Stimulated activated CD8-positive, alpha-beta memory T cell treated with anti-CD3 and anti-CD28 coated beads, Interleukin-2, amount 100 ng/mL, for 1 hour (primary cell): ENCODE measurements around the gene KCNMA1.

Source experiments
- DNase-seq, 2 donors: peaks; one replicate each; pipeline ENCODE4 v3.0.0-alpha.2; 2020; ENCODE audit warnings: low read depth in 2 of 2

The KCNMA1 gene

GRCh38 chr10:77214799-77215198, 422.8 kb downstream of the KCNMA1 start:
- DNase-seq, result no peak

DNA sequence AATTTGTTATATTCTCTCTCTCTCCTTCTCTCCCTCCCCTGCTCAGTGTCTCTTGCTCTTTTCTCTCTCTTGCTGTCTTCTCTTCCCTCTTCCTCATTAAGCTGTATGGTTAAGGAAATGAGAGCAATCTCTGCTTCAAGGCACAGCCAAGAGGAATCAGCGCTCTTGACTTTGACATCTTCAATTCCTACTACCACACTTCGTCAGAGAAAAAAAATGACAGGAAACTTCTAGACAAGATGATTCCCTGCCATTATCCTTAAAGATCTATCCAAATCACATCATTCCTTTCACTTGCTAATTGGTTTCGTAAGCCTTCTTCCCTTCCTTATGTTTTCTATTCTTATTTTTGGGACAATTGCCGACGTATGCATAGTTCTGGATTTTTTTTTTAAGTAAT, 425.0 kb downstream of the KCNMA1 start:
- DNase-seq, result no peak

DNA sequence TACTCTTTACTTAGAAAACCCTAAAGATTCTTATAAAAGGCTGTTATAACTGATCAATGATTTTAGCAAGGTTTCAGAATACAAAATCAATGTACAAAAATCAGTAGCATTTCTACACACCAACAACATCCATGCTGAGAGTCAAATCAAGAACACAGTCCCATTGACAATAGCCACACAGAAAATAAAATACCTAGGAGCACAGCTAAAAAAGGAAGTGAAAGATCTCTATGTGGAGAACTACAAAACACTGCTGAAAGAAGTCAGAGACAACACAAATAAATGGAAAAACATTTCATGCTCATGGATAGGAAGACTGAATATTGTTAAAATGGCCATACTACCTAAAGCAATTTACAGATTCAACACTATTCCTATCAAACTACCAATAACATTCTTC, 427.0 kb downstream of the KCNMA1 start:
- DNase-seq, result no peak

GRCh38 chr10:77208684-77209256, 428.8 kb downstream of the KCNMA1 start:
- DNase-seq, result no peak

GRCh38 chr10:77207828-77208185, 429.8 kb downstream of the KCNMA1 start:
- no peak for DNase-seq

DNA sequence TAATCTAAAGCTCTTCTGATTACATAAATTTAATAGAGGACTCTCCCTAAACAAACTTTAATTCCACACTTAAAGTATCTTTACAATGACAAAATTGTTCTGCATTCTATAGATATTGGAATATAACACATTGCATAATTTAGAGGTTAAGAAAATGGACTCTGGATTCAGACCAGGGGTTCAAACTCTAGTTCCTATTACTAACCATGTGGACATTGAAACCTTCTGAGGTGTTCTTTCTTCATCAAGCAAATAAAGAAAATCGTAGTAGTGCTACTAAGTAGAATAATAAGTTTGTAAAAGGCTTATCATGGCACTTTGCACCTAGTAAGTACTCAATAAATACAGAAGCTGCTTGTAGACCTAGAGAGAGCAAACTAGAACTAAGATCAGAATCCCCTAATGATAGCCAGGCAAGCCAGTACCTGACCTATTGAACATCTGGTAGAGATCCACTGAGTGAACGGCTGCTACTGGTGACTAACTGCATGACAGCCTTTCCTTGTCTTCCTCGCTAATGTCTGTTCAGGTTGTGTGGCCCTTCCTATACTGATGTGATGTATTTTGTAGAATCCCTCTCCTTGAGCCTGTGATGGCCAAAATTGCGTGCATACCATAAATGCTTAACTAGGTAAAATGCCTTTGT, 430.3 kb downstream of the KCNMA1 start:
- DNase-seq, result no peak

DNA sequence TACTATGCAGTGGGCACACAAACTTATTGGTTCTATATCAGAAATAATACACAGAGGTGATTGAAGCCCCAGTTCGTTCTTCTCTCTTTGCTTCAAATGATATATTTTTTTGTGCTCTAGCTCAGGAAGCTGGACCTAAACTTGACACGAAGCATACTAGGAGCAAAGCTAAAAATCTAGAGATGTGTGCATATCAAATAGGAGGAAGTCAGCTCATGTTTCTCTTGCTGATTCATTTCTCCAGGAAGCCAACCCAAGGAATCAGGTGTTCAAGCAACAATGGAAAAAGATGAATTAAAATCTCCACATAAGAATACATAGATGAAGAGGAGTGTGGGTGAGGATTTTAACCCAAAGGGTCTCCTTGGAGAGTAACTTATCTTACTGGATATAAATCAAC, 432.5 kb downstream of the KCNMA1 start:
- DNase-seq, result no peak

- DNase-seq, result no peak
Observed at GRCh38 chr10:77204171-77204570, 433.4 kb downstream of the KCNMA1 start.

GRCh38 chr10:77202857-77203256, 434.8 kb downstream of the KCNMA1 start:
- no peak for DNase-seq

- no peak for DNase-seq
Observed at GRCh38 chr10:77201135-77202106, 436.2 kb downstream of the KCNMA1 start.

DNA sequence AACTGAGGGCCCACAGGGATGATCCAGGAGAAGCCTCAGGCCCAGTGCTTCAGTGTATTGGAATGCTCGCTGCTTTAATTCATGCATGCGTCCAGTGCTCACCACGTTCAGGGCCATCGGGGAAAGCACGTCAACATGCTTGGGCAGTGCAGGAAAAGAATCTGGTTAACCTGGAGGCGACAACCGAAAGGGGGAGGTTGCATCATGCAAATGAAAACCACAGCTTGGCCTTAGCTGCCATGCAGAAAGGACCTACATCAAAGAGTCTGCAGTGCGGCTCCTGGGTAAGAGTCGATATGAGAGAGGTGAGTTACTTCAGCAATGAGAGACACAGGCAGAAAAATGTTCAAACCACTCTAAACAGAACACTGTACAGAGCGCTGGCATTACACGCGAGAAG, 440.1 kb downstream of the KCNMA1 start:
- DNase-seq, result no peak

DNA sequence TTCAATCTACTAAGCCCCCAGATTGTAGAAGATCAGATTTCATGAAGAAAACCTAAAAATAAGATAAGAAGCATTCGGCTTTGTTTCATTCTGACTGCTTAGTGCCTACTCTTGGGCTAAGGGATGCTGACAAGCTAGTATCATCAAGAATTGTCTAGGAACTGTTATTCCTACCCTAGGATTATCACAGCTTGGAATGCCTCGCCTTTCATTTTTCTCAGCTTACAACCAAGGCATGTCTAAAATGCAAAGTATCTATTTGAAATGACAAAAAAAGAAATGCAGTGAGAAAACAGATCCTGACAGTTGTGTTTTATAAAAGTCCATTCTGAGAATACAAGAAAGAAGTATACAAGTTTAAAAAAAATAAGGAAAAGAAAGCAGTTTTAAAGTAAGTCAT, 441.0 kb downstream of the KCNMA1 start:
- no peak for DNase-seq

- DNase-seq, result no peak
Observed at GRCh38 chr10:77195101-77195500, 442.5 kb downstream of the KCNMA1 start.

GRCh38 chr10:77193001-77193400, 444.6 kb downstream of the KCNMA1 start:
- DNase-seq, result no peak

DNA sequence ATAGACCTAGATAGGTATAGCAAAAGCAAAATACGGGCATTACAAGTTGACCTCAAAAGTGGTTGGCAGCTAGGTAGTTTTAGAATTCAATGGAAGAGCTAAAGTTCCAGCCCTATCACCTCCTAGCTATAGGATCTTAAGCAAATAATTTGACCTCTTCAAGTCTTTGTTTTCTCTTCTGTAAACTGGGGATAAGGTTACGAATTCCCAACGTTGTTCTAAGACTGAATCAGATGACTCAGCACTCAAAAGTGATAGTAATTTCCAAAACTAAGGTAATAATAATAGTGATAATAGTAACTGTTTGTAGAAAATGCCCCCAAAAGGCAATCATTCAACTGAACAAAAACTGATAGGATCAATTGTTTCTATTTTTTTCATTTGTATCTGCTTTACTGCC, 445.2 kb downstream of the KCNMA1 start:
- no peak for DNase-seq

- no peak for DNase-seq
Observed at GRCh38 chr10:77191324-77192049, 446.1 kb downstream of the KCNMA1 start.

GRCh38 chr10:77190291-77190690, 447.3 kb downstream of the KCNMA1 start:
- no peak for DNase-seq

GRCh38 chr10:77189520-77189919, 448.1 kb downstream of the KCNMA1 start:
- DNase-seq, result no peak

- DNase-seq, result no peak
Observed at GRCh38 chr10:77189075-77189474, 448.5 kb downstream of the KCNMA1 start.

GRCh38 chr10:77188521-77188920, 449.1 kb downstream of the KCNMA1 start:
- no peak for DNase-seq

- DNase-seq, result no peak
Observed at GRCh38 chr10:77188000-77188395, 449.6 kb downstream of the KCNMA1 start.

DNA sequence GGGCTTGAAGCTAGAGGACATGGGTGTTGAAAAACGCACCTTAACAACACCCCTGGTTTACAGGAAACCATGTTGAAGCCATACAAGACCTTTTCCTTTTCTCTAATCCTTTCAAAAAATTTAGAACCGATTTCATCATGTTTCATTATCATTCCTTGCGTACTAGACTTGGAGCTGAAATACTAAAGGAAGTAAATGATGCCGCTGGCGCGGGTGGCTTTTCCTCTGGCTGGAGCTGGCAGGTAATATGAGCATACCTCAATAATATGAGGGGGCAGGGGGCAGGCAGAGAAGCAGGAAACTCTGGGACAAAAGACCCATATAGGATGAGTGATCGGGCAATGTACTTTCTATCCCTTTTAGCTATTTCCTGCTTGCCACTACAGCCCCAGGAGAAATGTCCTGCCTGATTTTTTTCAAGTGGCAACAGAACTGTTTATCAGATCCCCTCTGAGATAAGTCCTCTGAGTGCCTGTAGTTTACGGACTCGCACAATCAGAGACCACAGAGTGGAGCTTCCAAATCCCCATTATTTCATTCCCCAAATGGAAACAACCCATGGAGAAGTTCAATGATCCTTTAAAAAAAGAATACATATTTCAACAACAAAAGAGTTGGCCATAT, 450.1 kb downstream of the KCNMA1 start:
- no peak for DNase-seq
